ENCODE results near the gene LY86. TPM values are rescaled to one million over a fixed set of nuclear protein-coding genes. Genes with fewer than 3 reads are reported as not detected.

The LY86 gene
- total RNA-seq, result not detected in 2 replicates

DNA sequence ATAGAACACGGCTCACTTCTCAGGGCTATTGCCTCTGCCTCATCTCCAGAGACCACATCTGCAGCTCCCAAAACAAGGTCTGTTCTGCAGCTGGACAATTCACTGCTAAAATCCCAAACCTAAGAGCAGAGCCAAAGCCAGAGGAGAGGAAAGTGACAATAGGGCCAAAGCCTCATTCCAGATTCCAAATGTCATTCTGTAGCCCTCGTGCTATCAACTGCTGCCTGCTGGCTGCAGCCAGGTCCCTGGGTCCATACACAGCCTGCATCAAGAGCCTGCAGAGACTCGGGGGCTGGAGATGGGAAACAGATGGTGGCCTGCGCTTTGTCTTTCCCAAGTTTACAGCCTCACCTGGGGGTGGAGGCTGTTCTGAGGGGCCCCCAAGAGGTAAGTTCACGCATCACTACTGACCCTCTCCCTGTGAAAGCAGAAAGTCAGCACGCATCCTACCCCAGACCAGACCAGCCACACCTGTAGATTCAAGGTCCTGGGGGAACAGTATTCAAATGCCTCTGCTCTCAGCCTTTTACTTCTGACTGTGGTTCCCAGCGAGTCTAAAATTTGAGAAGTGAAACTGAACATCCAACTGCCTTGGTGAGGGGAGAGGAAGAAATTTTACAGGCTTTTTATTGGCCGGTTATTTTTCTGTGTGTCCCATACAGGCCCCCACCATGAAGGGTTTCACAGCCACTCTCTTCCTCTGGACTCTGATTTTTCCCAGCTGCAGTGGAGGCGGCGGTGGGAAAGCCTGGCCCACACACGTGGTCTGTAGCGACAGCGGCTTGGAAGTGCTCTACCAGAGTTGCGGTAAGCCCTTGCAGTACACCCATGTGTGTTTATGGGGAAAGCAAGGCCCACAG is at the start of gene LY86:
Gene LY86 (plus strand): TSS at position 657 of the 860 bp plus-strand sequence. CDS start 15 bp downstream, at position 672.
- DNase-seq (ENCODE audit: low read depth), result no peak

DNA sequence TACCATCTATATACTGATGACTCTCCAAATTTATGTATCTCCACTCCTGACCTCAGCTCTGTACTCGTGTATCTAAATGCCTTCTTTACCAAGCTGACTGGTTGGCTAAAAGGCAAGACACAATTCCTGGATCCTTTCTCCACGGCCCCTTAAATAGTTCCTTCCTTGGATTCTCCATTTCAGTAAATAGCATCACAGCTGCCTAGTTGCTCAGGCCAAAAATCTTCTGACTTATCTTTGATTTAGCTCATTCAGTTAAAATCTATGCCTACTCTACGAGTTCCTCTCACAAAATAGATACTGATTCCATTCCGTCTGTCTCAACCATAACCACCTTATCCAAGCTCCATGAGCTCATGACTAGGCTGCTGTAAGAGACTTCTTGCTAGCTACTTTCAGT is 49.5 kb upstream of the LY86 start:
- DNase-seq (ENCODE audit: low read depth), result no peak

DNA sequence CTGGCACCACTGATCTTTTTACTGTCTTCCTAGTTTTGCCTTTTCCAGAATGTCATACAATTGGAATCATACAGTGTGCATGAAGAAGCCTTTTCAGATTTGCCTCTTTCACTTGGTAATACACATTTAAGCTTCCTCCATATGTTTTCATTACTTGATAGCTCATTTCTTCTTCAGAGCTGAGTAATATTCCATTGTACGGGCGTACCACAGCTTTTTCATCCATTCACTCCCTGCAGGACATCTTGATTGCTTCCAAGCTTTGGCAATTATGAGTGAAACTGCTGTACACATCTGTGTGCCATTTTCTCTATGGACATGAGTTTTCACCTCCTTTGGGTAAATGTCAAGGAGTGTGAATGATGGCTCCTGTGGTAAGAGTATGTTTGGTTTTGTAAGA is 46.2 kb upstream of the LY86 start:
- DNase-seq (ENCODE audit: low read depth), result no peak

DNA sequence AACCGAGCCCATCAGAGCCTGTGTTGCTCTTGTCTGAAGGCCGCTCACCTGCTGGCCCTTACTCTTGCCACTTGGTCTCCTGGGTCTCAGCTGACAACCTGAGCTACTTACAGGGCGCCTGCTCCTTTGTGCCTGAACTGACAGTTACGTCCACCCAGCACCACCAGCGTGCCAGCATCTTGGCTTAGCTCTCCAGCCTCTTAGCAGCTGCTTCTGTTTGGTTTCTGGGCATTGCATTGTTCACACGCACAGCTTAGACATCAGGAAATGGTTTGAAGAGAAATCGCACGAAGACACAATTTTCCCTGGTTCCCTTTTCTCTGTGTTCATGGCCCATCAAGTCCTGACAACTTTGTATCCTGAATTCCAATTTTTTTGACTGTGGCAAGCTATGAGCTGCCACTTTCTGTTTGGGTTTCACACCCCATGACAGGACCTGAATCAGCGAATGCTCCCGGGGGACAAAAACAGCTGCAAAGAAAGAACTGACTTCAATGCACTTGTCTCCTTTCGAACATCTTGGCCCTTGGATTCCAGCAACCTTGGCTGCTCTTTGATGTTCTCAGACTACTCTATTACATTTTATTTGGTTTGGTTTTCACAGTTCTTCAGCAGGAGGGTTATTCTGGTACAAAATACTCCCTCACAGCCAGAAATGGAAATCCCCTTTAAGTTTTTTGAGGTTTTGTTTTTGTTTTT is 45.2 kb upstream of the LY86 start:
- no peak for DNase-seq (ENCODE audit: low read depth)

DNA sequence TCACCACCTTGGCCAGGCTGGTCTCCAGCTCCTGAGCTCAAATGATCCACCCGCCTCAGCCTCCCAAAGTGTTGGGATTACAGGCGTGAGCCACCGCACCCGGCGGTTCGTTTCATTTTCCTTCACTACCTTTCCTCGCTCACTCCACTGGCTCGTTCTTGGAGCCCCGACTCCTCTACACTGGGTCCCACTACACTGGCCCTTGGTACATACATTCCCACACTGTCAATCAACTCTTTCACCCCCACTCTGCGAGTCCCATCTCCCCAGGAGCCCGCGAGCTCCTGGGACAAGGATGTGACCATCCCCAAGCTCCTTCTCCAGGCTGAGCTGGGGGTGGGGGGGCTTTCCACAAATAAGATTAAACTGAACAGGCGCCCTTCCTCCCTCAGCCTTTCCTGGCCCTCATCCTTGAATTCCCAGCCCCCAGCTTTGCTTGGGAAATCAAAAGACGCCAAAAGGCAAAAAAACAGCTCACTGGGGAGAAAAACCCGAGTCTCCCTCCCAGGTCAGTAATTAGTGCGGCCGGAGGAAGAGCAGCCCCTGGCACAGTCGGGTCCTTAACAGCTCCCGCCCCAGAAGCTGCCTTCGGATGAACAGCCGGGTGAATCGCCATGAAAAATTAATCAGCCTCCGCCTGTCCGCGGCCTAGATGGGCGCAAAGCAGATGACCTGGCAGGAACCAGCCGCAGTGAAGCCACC is 42.8 kb upstream of the LY86 start:
- no peak for DNase-seq (ENCODE audit: low read depth)

DNA sequence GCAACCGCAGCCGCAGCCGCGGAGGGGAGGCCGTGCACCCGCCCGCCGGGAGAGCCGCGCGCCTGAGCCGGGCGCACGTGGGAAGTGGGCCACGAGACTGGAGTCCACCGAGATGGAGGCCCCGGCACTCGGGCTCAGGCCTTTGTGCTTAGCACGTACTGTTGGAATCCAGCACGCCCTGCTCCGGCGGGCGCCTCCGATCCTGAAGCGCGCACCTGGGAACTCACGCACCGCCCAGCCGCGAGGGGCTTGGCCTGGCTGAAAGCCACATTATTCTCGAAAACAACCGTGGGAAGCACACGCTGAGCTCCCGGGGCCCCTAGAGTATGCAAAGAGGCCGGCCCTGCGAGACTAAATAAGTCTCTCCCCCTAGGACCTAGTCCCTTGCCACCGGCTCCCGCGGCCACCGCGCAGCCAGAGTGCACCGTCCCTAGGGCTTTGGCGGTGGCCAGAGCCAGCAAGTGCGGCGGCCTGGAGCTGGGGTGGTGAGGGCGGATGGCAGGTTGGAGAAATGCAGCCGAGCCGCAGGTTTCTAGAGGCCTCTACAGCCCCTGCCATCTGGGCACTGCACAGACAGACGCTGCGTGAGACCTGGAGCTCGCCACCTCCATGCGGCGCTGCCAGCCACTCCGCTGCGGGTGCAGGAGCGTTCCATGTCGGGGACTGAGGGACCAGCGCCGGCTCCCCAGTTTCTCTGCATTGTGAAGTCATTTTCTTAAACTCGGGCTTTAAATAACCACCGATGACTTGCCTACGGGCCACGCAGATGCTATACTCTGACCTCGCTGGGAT is 42.0 kb upstream of the LY86 start:
- no peak for DNase-seq (ENCODE audit: low read depth)

DNA sequence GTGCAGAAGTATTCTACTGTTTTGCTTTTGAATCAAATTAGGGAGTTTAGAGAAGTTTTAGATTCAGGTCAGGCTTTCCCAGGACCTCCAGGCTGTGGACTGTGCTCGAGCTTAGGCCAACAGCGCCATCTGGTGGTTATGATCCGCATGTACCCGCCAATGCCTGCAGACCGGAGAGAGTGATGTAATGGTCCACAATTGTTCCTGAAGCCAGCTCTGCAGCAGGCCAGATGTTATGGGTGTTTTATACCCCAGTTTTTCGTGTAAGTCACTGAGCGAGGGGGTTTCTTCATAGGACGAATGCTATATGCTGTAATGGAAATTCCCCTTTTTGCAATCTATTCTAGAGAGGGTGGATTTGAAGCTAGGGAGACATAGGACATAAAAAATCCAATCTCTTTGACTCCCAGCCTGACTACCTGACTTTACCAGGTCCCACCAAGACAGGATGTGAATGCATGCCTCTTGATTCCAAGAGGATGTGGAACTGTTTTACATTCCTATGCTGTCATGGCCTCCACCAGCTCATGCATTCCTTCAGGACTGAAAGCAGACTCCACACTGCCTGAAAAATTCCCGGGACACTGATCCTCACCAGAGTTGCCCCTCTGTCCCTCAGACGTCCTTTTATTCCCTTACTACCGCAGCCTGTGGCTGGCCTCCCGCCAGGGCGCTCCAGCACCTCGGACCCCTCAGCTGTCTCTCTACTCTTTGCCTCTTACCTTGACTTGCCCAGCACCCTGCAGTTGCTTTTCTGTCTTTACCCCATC is 41.2 kb upstream of the LY86 start:
- peak; percentile 69 for DNase-seq (ENCODE audit: low read depth)

DNA sequence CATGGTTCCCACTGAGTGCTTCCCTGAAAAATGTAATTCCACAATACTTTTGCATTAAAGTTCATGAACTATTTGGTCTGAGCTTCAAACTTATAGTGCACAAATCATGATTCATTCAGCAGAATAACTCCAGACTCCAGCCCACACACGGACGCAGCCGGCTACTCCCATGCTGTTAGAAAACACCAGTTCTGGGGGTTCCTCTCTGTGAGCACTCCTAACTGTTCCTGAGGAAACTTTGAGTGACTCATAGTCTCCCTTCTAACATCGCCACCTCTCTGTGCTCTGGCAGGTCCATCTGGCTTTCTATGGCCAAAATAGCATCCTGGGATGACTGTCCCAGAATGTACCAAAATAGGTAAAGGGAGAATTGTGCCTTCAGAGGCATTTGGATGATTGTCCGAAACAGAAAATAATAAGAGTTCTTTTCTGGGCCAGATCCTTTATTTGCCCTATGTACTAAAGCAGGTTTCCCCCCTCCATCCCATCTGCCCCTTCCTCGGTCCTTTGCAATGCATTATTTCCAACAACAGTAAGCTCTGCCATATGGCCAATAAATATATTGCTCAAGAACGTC is 32.3 kb upstream of the LY86 start:
- DNase-seq (ENCODE audit: low read depth), result no peak

DNA sequence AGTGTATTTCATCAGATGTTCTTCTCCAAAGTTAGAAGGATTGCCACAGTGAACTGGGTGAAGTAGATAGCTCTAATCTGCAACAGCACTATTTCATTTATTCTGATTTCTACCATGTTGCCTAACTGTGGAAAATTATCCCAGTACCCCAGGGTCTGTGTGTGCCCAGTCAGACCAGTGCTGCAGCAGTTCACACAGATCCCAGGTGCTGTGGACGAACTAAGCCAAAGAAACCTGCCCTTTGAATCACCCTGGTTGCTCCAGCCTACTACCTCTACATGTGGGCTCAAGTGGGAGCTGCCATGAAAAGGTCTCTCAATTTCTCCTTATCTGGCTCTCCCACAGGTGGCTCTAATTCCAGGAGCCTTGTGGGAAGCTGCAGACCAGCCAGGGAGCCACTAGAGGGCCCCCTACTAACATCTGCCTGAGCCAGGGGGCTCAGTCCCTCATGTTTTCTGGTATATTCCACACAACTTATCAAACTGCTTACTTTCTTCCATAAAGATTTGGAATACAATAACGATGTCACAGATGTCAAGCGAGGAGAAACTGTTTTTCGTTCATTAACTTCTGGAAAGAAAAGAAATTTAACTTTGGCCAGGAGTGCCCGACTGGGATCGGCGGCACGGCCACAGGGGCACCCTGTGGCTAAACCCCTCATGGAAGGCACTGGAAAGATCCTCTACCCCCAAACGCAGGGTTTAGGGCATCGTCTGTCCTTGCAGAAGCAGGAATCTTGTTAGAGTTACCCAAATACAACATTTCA is 31.6 kb upstream of the LY86 start:
- peak; percentile 32 for DNase-seq (ENCODE audit: low read depth)

DNA sequence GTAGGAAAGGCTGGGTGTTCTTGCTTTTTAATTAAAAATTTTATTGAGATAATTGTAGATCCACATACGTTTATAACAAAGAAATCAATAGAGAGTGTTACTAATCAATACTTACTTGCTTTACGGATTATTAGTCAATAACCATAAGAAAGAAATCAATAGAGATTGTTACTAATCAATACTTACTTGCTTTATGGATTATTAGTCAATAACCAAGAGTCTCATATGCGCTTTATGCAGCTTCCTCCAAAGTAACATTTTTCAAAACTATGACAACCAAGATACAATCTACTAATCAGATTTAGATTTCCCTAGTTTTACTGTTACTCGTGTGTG is 31.0 kb upstream of the LY86 start:
- no peak for DNase-seq (ENCODE audit: low read depth)

DNA sequence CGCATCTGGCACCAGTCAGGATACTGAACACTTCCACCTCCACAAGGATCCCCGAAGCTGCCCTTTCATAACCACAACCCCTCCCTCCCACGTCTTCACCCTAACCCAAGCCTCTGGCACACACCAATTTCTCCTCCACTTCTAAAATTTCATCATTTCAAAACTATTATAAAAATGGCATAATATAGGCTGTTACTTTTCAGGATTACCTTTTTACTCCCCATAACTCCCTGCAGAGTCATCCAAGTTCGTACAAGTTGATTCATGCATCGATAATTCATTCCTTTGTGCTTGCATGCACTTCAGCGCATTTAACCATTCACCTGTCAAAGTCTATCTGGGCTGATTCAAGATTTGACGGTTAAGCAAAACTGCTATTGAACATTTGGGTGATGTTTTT is 30.6 kb upstream of the LY86 start:
- no peak for DNase-seq (ENCODE audit: low read depth)

DNA sequence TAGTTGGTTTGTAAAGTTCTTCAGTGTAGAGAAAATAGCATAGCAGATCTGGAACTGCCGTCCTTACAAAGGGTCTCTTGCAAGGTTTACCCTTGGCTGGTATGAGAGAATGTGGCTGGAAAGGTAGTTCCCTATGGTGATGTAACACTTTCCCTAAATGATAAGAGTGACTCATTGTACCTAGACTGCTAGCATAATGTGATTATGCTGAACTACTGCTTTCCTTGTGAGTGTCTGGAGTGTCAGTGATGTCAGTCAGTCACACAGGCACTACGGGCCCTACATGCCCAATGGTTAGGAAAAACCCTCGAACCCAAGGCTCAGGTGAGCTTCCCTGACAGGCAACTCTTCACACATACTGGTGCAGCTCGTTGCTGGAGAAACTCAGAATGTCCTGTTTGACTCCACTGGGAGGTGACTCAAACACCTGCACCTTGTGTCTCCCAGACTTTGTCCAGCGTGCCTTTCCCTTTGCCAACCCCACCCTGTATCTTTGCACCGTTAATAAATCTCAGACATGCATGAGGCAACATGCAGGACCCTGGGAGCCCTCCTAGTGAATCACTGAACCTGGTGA is 28.4 kb upstream of the LY86 start:
- peak; percentile 18 for DNase-seq (ENCODE audit: low read depth)

DNA sequence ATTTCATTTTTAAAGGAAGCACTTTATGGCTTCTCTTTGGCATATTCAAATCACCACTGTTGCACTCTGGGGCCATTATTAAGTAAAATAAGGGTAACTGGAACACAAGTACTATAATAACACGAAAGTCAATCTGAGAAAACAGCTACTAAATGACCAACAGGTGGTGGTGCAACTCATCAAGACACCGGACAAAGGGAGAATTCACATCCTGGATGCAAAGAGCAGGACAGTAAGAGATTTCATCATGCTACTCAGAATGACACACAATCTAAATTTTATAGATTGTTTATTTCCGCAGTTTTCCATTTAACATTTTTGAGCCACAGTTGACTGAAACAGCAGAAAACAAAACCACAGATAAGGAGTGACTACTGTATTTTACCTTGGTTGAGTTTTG is 27.6 kb upstream of the LY86 start:
- peak; percentile 18 for DNase-seq (ENCODE audit: low read depth)

DNA sequence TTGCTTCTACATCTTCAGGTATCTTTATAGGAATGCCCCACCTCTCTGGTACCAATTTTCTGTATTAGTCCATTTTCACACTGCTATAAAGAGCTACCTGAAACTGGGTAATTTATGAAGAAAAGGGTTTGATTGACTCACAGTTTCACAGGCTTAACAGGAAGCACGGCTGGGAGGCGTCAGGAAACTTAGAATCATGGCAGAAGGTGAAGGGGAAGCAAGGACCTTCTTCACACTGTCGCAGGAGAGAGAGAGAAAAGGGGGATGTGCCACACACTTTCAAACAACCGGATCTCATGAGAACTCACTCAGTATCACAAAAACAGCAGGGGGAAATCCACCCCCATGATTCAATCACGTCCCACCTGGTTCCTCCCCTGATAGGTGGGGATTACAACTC is 24.4 kb upstream of the LY86 start:
- no peak for DNase-seq (ENCODE audit: low read depth)

DNA sequence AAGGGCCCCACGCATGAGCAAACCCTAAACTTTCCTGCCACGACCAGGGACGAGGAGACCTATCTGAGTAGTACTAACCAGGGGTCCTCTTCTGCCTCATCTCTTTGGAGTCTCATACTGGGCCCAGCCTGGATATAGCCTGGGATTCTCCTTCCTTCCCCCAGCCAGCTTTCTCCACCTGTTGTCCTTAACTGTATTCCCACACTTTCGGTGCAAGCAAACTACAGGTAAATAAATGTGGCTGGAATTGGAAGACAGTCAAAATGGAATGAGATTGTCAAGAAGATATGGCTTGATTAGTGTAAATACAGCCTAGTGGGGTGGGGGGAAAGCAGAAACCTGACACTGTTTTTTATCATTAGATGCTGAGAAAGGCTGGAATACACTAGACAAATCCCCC is 23.5 kb upstream of the LY86 start:
- no peak for DNase-seq (ENCODE audit: low read depth)

DNA sequence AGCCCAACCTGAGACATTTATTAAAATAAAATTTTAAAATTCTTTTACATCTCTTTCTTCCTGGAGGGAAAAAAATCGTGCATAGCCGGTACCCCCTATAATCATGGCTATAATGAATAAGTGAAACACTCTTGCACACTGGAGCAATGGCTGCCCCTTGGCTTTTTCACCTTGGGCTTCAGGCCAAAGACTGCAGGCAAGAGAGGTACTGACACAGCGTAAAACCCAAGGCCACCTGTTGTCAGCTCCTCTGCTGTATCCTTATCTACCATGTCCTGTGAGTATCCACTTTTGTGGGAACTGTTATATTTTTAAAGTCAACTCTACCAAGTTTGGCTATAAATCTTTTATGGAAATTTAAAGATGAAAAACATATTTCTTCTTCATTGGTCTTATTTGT is 23.0 kb upstream of the LY86 start:
- DNase-seq (ENCODE audit: low read depth), result no peak

DNA sequence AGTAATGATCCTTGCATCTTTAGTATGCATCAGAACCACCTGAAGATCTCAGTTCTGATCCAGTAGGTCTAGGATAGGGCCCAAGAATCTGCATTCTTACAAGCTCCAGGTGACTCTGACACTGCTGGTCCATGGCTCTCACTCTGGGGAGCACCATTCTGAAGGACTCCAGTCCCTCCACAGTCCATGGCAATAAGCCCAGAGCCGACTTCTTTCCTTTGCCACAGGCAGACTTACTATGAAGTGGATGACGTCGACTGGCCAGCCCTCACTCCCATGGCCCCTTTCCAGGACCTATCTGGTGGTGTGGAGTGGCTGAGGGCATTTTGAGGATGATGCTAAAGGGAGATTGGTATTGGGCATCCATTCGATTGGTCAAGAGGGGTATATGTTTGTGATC is 21.8 kb upstream of the LY86 start:
- no peak for DNase-seq (ENCODE audit: low read depth)

DNA sequence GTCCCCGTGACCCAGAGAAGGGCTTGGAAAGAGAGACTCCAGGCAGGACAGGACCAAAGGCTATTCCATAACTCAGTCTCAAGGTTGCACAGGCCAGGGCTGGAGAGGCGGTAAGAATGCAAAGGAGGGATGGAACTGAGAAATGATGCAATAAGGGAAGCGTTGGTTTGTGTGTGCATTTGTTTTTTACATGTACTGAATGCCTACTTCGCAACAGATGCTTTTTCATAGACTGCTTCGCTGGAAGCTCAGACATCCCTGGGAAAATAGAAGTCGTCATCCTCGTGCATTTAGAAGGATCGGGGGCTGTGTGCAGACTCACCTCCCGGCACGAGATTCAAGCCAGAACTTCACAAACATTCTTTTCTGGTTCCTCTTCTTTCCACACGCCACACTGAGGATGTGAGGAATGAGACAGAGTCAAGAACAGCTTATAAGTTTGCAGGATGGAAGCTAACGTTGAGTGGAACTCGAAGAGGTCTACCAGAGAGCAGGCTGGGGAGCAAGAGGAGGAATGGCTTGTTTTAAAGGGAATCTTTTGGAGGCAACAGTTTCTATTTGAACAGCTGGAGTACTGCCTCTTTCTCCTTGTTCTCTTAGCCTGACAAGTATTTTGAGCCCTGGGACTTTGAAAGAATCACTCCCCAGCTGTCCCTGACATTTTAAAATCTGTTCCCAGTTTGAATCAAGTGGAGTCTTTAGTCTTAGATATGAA is 19.3 kb upstream of the LY86 start:
- no peak for DNase-seq (ENCODE audit: low read depth)

DNA sequence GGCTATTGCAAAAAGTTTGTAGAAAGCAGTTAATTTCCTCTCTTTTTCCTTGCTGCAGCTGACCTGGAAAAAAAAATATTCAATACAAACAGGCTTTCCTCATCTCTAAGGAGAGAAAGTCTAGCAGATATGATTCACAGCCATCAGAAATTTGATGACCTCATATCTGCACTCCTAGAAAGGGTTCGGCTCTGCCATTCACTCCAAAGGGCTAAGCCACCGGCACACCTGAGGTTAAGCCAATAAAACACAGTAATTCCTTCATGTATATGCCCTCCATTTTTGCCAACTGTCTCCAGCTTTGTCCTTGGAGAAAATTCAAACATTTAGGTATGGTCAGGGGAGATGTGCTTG is 18.7 kb upstream of the LY86 start:
- no peak for DNase-seq (ENCODE audit: low read depth)

All from renal cortical epithelial cell (primary cell).